K562 (cell line): ENCODE measurements around the gene HPGDS. TPM values are rescaled to one million over a fixed set of nuclear protein-coding genes. Genes with fewer than 3 reads are reported as not detected.

Source experiments
- GTF2F1 ChIP-seq: IDR thresholded peaks from 2 replicates; pipeline ENCODE4 v1.6.1; 2011; ENCODE audit warnings: low read depth, low read length, improper control_type of control experiment
- L3MBTL2 ChIP-seq: fragments of 450-650 bp; IDR thresholded peaks from 2 replicates; pipeline ENCODE4 v1.6.1; 2016; ENCODE audit warnings: mild to moderate bottlenecking, moderate library complexity
- polyA plus RNA-seq, 8 experiments: library from polyadenylated mRNA; depleted of rRNA in 4 of 8; stranded (reverse) in 5 of 8; unstranded in 3 of 8; fragments of >200 nt; fragmentation: Nextera tagmentation in 2 of 8; fragmentation: Illumina TruSeq in 1 of 8; extraction: Ambion mirVana in 2 of 8; extraction: Trizol in 1 of 8; gene quantifications; 2 replicates each; pipeline versions ENCODE4 v1.2.1 to v1.2.3, GENCODE V29; 2011 to 2014; ENCODE audit warnings: inconsistent platforms in 1 of 8, missing spikeins in 1 of 8
- total RNA-seq, 7 experiments: library from RNA; depleted of rRNA in 6 of 7; stranded (reverse); fragments of >200 nt in 6 of 7; fragmentation: Illumina TruSeq in 2 of 7; extraction: Trizol in 2 of 7; gene quantifications; 2 replicates each; pipeline versions ENCODE4 v1.2.1 to v1.2.3, GENCODE V29; 2011 to 2021; ENCODE audit warnings: low replicate concordance in 1 of 7
- TF ChIP-seq, protein P1 (sequence below): fragments of 450-650 bp; IDR thresholded peaks from 2 replicates; pipeline ENCODE4 v1.6.1; 2016; ENCODE audit warnings: mild to moderate bottlenecking, moderate library complexity

The HPGDS gene
- total and polyA plus RNA-seq, 9 of the 15 experiments (the other 6 are each of a cell fraction or from before 2014, with no cell fraction given), result 0.07 to 0.36 (median 0.14) TPM; not detected in 4

- TF ChIP-seq, protein P1, sequence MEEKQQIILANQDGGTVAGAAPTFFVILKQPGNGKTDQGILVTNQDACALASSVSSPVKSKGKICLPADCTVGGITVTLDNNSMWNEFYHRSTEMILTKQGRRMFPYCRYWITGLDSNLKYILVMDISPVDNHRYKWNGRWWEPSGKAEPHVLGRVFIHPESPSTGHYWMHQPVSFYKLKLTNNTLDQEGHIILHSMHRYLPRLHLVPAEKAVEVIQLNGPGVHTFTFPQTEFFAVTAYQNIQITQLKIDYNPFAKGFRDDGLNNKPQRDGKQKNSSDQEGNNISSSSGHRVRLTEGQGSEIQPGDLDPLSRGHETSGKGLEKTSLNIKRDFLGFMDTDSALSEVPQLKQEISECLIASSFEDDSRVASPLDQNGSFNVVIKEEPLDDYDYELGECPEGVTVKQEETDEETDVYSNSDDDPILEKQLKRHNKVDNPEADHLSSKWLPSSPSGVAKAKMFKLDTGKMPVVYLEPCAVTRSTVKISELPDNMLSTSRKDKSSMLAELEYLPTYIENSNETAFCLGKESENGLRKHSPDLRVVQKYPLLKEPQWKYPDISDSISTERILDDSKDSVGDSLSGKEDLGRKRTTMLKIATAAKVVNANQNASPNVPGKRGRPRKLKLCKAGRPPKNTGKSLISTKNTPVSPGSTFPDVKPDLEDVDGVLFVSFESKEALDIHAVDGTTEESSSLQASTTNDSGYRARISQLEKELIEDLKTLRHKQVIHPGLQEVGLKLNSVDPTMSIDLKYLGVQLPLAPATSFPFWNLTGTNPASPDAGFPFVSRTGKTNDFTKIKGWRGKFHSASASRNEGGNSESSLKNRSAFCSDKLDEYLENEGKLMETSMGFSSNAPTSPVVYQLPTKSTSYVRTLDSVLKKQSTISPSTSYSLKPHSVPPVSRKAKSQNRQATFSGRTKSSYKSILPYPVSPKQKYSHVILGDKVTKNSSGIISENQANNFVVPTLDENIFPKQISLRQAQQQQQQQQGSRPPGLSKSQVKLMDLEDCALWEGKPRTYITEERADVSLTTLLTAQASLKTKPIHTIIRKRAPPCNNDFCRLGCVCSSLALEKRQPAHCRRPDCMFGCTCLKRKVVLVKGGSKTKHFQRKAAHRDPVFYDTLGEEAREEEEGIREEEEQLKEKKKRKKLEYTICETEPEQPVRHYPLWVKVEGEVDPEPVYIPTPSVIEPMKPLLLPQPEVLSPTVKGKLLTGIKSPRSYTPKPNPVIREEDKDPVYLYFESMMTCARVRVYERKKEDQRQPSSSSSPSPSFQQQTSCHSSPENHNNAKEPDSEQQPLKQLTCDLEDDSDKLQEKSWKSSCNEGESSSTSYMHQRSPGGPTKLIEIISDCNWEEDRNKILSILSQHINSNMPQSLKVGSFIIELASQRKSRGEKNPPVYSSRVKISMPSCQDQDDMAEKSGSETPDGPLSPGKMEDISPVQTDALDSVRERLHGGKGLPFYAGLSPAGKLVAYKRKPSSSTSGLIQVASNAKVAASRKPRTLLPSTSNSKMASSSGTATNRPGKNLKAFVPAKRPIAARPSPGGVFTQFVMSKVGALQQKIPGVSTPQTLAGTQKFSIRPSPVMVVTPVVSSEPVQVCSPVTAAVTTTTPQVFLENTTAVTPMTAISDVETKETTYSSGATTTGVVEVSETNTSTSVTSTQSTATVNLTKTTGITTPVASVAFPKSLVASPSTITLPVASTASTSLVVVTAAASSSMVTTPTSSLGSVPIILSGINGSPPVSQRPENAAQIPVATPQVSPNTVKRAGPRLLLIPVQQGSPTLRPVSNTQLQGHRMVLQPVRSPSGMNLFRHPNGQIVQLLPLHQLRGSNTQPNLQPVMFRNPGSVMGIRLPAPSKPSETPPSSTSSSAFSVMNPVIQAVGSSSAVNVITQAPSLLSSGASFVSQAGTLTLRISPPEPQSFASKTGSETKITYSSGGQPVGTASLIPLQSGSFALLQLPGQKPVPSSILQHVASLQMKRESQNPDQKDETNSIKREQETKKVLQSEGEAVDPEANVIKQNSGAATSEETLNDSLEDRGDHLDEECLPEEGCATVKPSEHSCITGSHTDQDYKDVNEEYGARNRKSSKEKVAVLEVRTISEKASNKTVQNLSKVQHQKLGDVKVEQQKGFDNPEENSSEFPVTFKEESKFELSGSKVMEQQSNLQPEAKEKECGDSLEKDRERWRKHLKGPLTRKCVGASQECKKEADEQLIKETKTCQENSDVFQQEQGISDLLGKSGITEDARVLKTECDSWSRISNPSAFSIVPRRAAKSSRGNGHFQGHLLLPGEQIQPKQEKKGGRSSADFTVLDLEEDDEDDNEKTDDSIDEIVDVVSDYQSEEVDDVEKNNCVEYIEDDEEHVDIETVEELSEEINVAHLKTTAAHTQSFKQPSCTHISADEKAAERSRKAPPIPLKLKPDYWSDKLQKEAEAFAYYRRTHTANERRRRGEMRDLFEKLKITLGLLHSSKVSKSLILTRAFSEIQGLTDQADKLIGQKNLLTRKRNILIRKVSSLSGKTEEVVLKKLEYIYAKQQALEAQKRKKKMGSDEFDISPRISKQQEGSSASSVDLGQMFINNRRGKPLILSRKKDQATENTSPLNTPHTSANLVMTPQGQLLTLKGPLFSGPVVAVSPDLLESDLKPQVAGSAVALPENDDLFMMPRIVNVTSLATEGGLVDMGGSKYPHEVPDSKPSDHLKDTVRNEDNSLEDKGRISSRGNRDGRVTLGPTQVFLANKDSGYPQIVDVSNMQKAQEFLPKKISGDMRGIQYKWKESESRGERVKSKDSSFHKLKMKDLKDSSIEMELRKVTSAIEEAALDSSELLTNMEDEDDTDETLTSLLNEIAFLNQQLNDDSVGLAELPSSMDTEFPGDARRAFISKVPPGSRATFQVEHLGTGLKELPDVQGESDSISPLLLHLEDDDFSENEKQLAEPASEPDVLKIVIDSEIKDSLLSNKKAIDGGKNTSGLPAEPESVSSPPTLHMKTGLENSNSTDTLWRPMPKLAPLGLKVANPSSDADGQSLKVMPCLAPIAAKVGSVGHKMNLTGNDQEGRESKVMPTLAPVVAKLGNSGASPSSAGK, result 0 out of 2 replicates have a peak, but pooled peaks have one; percentile 22
- peak; percentile 63 for TF ChIP-seq L3MBTL2
- no peak for TF ChIP-seq GTF2F1
- TF ChIP-seq, all 486 proteins: peak for 2
Observed at GRCh38 chr4:94342694-94343093, at the start of gene HPGDS (continued).
